ENCODE results near the gene SPAG17.

SPAG17 gene

DNA sequence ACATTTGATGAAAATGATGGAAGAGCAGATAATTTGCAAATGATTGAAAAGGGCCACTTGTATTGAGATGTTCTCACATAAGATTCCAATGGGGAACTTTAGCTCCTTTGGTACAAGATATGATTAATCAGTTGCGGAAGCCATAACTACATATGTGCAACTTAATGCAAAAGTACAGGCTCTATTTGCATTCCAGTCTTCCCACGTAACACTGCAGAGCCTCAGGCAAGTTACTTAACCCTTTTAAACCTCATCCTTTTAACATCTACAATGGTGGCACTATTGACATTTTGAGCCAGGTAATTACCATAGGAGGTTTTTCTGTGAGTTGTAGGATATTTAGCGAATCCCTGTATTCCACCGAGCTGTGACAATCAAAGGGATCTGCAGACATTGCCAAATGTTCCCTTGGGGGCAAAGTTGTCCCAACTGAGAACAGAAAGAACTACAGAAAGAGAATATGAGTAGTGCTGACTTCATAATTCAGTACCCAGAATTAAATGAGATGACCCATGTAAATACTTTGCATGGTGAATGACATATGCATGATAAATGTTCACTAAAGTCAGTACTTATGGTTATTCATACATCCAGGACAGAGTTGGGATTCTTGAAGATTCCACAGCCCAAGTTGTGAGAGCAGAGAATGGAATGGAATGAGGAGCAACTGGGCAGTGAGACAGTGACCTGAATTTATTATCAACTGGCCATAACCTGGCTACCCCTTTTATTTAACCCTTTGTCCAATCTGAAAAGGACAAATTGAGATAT lies 62.6 kb downstream of the SPAG17 start:
- TF ChIP-seq L3MBTL2 (conservative IDR thresholded peaks at IDR 0.05), result no peak
- no peak for DNase-seq (ENCODE audit: extremely low spot score)
- CTCF ChIA-PET, result no interaction called here
- POLR2A ChIA-PET, result no interaction called here

DNA sequence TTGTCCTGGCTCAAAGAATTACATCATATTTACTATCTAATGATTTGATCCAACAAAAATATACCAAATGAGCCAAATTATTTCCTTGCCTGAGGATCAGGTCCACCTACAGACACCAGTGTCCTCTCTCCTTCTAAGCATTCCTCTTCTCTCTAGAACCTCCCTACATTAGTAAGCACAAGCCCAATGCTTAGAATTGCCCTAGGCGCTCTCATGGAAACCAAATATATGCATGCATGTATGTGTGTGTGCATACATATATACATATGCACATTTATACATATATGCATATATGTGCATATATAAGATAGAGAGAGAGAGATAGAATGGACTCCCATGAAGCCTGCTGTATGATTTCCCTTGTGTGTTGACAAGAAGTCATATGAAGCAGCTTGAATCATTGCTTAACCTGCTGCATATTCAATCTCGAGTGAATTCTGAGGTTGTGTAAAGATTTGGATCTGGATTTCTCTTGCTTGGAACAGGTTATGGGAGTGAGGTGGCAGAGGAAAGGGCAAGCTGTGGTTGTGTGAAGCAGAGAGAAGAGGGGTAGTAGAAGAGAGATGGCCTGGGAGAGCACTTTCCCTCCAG lies 66.1 kb downstream of the SPAG17 start:
- CTCF ChIA-PET, result no interaction called here
- no peak for TF ChIP-seq TARDBP (IDR thresholded peaks at IDR 0.05)
- TF ChIP-seq FOXK2 (IDR thresholded peaks at IDR 0.05), result no peak
- TF ChIP-seq SP1 (IDR thresholded peaks at IDR 0.05), result no peak
- TF ChIP-seq CTBP1 (IDR thresholded peaks at IDR 0.05; ENCODE audit: borderline replicate concordance), result no peak
- no peak for TF ChIP-seq FOXM1 (IDR thresholded peaks at IDR 0.05; ENCODE audit: borderline replicate concordance)
- TF ChIP-seq ELF4 (IDR thresholded peaks at IDR 0.05), result no peak
- TF ChIP-seq, protein P1, sequence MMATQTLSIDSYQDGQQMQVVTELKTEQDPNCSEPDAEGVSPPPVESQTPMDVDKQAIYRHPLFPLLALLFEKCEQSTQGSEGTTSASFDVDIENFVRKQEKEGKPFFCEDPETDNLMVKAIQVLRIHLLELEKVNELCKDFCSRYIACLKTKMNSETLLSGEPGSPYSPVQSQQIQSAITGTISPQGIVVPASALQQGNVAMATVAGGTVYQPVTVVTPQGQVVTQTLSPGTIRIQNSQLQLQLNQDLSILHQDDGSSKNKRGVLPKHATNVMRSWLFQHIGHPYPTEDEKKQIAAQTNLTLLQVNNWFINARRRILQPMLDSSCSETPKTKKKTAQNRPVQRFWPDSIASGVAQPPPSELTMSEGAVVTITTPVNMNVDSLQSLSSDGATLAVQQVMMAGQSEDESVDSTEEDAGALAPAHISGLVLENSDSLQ (IDR thresholded peaks at IDR 0.05), result no peak
- TF ChIP-seq ARNT (IDR thresholded peaks at IDR 0.05), result no peak
- TF ChIP-seq FOXA1 (IDR thresholded peaks at IDR 0.05), result no peak
- no peak for TF ChIP-seq LEF1 (IDR thresholded peaks at IDR 0.05; ENCODE audit: borderline replicate concordance)
- no peak for TF ChIP-seq HDGF (IDR thresholded peaks at IDR 0.05; ENCODE audit: borderline replicate concordance)
- no peak for TF ChIP-seq SUZ12 (IDR thresholded peaks at IDR 0.05)
- TF ChIP-seq L3MBTL2 (conservative IDR thresholded peaks at IDR 0.05), result no peak
- no peak for TF ChIP-seq ZNF384 (IDR thresholded peaks at IDR 0.05)
- POLR2A ChIA-PET, result no interaction called here
- no peak for DNase-seq (ENCODE audit: extremely low spot score)

DNA sequence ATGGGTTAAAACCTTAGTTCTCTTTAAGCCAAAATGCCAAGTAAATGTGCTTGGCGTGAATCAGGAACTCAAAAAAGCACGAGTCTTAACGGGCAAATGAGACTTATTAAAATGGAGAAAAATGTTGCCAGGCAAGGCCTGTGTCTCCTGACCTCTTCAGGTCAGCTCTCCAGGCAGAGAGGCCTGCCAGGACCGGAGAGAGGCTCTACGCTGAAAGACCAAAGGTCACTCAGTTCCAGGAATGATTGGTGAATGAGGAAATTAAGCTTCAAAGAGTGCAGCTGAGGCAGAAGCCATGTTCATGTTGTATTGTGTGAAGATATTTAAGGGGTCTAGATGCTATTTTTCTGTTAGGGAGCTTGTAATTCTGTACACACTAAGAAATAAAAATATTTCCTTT lies 66.6 kb downstream of the SPAG17 start:
- DNase-seq (ENCODE audit: extremely low spot score), result no peak
- TF ChIP-seq L3MBTL2 (conservative IDR thresholded peaks at IDR 0.05), result no peak
- no peak for TF ChIP-seq CTBP1 (IDR thresholded peaks at IDR 0.05; ENCODE audit: borderline replicate concordance)
- TF ChIP-seq LEF1 (IDR thresholded peaks at IDR 0.05; ENCODE audit: borderline replicate concordance), result no peak
- TF ChIP-seq TARDBP (IDR thresholded peaks at IDR 0.05), result no peak
- TF ChIP-seq FOXK2 (IDR thresholded peaks at IDR 0.05), result no peak
- no peak for TF ChIP-seq BHLHE40 (IDR thresholded peaks at IDR 0.05; ENCODE audit: borderline replicate concordance)
- no peak for TF ChIP-seq ARNT (IDR thresholded peaks at IDR 0.05)
- TF ChIP-seq SP1 (IDR thresholded peaks at IDR 0.05), result no peak
- TF ChIP-seq FOXA1 (IDR thresholded peaks at IDR 0.05), result no peak
- no peak for TF ChIP-seq FOXM1 (IDR thresholded peaks at IDR 0.05; ENCODE audit: borderline replicate concordance)
- no peak for TF ChIP-seq ZNF384 (IDR thresholded peaks at IDR 0.05)
- TF ChIP-seq, protein P1 (IDR thresholded peaks at IDR 0.05), result no peak
- no peak for TF ChIP-seq SUZ12 (IDR thresholded peaks at IDR 0.05)
- POLR2A ChIA-PET, result no interaction called here
- CTCF ChIA-PET, result no interaction called here

DNA sequence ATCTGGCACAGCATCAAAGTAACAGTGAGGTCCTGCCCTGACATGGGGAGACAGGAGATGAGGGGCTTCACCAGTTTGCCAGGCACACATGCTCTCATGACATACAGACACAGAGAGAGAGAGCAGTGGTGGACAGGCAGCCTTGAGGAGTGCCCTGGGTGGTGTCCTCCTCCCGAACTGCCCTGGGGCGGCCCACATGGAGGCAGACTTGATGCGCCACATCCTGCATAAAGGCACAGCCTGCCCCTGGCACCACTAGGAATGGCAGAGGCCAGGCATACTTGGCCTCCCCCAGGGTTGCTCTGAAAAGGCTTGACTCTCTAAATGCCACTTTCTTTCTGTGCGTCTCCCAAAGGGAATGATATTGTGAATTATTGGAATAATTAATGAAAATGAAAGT lies 67.5 kb downstream of the SPAG17 start:
- CTCF ChIA-PET, result no interaction called here
- TF ChIP-seq ELF4 (IDR thresholded peaks at IDR 0.05) (no peak), FOXA1 (IDR thresholded peaks at IDR 0.05) (no peak), SUZ12 (IDR thresholded peaks at IDR 0.05) (no peak), HDGF (IDR thresholded peaks at IDR 0.05; ENCODE audit: borderline replicate concordance) (no peak), BHLHE40 (IDR thresholded peaks at IDR 0.05; ENCODE audit: borderline replicate concordance) (no peak), FOXK2 (IDR thresholded peaks at IDR 0.05) (no peak), FOXM1 (IDR thresholded peaks at IDR 0.05; ENCODE audit: borderline replicate concordance) (no peak)
- POLR2A ChIA-PET, result no interaction called here
- DNase-seq (ENCODE audit: extremely low spot score), result no peak

DNA sequence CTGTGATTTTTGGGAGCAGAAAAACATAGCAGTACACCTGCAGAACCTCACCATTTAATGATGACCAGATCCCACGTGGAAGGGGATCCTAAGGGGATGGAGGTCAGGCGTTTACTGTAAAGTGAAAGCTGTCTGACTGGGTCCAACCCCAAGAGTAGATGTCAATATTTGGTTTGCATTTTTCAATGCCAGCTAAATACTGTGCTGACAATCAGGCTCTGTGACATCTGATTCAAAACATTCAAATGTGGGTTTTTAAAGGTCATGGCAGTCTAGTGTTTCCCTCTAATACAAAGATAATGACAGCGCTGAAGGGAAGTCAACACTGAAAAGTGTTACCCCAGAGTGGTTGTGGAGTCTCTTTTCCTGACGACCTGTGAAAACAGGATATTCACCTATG lies 68.1 kb downstream of the SPAG17 start:
- POLR2A ChIA-PET, result no interaction called here
- DNase-seq (ENCODE audit: extremely low spot score), result no peak
- CTCF ChIA-PET, result no interaction called here
- TF ChIP-seq ELF4 (IDR thresholded peaks at IDR 0.05) (no peak), L3MBTL2 (conservative IDR thresholded peaks at IDR 0.05) (no peak), BHLHE40 (IDR thresholded peaks at IDR 0.05; ENCODE audit: borderline replicate concordance) (no peak), LEF1 (IDR thresholded peaks at IDR 0.05; ENCODE audit: borderline replicate concordance) (no peak), HDGF (IDR thresholded peaks at IDR 0.05; ENCODE audit: borderline replicate concordance) (no peak), SUZ12 (IDR thresholded peaks at IDR 0.05) (no peak)

DNA sequence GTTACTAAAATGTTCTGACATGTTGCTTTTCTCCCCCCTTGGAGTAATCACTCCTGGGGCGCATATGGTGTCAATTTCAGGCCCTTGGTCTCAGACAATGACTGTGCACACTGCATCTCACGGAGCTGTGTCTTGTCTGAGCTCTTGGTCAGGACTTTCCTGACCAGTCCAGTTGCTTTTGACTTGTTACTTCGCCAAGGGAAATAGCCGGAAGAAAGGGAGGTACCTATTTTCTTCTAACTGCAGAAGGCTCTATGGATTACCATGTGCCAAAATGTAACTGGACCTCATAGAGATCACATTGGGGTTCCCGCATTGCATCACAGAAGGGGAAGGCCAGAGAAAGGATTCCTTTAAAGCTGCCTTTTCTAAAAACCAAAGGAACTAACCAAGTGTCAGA lies 68.6 kb downstream of the SPAG17 start:
- ChIA-PET POLR2A (no interaction called here), CTCF (no interaction called here)
- TF ChIP-seq SP1 (IDR thresholded peaks at IDR 0.05), result no peak
- TF ChIP-seq FOXA1 (IDR thresholded peaks at IDR 0.05), result no peak
- TF ChIP-seq LEF1 (IDR thresholded peaks at IDR 0.05; ENCODE audit: borderline replicate concordance), result no peak
- no peak for TF ChIP-seq ELF4 (IDR thresholded peaks at IDR 0.05)
- TF ChIP-seq FOXM1 (IDR thresholded peaks at IDR 0.05; ENCODE audit: borderline replicate concordance), result no peak
- TF ChIP-seq ZNF384 (IDR thresholded peaks at IDR 0.05), result no peak
- TF ChIP-seq TARDBP (IDR thresholded peaks at IDR 0.05), result no peak
- TF ChIP-seq FOXK2 (IDR thresholded peaks at IDR 0.05), result no peak
- TF ChIP-seq L3MBTL2 (conservative IDR thresholded peaks at IDR 0.05), result no peak
- TF ChIP-seq NFRKB (IDR thresholded peaks at IDR 0.05), result no peak
- TF ChIP-seq HDGF (IDR thresholded peaks at IDR 0.05; ENCODE audit: borderline replicate concordance), result no peak
- TF ChIP-seq ARNT (IDR thresholded peaks at IDR 0.05), result no peak
- no peak for TF ChIP-seq CTBP1 (IDR thresholded peaks at IDR 0.05; ENCODE audit: borderline replicate concordance)
- DNase-seq (ENCODE audit: extremely low spot score), result no peak
